HepG2 (cell line): ENCODE measurements around the gene POLA1. TPM values are rescaled to one million over a fixed set of nuclear protein-coding genes. Genes with fewer than 3 reads are reported as not detected.

Source experiments
- ATAC-seq: fragments of 200-7000 bp; cut with Tn5 transposase; 3 replicates; pipeline ENCODE4 v1.9.1; 2020; ENCODE audit warnings: mild to moderate bottlenecking, moderate library complexity
- BruUV-seq: library from RNA; stranded (reverse); fragments of 400-500 nt; replicated peaks from 2 replicates; lab custom pipeline; 2021; lab: Mats Ljungman, UMichigan
- CTCF ChIA-PET: fragments of 300-600 bp; formaldehyde crosslinking; extraction: SDS; loops from one replicate; lab custom pipeline; 2021; ENCODE audit warnings: low total read pairs, inconsistent platforms, low intra/inter-chr PET ratio; lab: Yijun Ruan, JAX
- POLR2A ChIA-PET: fragments of 350-600 bp; sonication (Branson Sonifier 250); formaldehyde crosslinking; loops from one replicate; lab custom pipeline; 2020; ENCODE audit warnings: antibody characterized with exemption, inconsistent platforms; lab: Yijun Ruan, JAX
- DNase-seq: peaks from one replicate; pipeline ENCODE4 v3.0.0-alpha.2; 2015; ENCODE audit warnings: low spot score
- FAIRE-seq: peaks from 3 replicates; lab custom pipeline; 2011; peaks lifted over from hg19 to GRCh38; lab: Jason Lieb, UNC
- H2AFZ ChIP-seq: one replicate; pipeline ENCODE4 v1.6.1; 2011; ENCODE audit warnings: low read length, inconsistent platforms
- H3K27ac ChIP-seq: fragments of 300-600 bp; 3 replicates; pipeline ENCODE4 v1.8.0; 2011; ENCODE audit warnings: mixed run types, mild to moderate bottlenecking, mixed read lengths, low read length, inconsistent platforms; ENCODE audit not compliant: insufficient read depth; ENCODE audit errors: extremely low read length
- H3K27me3 ChIP-seq, 2 experiments: fragments of 200-600 bp in 1 of 2; 2 replicates in 1 of 2; 3 replicates in 1 of 2; pipeline versions ENCODE4 v1.6.0 to v1.8.0; 2011; ENCODE audit warnings: low read length in 2 of 2, mild to moderate bottlenecking in 2 of 2, moderate library complexity in 2 of 2, inconsistent platforms in 1 of 2; ENCODE audit not compliant: insufficient read depth in 2 of 2, control insufficient read depth in 1 of 2
- H3K36me3 ChIP-seq, 2 experiments: fragments of 200-600 bp in 1 of 2; replicated peaks in 1 of 2; 2 replicates in 1 of 2; 3 replicates in 1 of 2; pipeline versions ENCODE4 v1.5.1 to v1.8.0; 2011; ENCODE audit warnings: low read length in 2 of 2, inconsistent platforms in 1 of 2; ENCODE audit not compliant: insufficient read depth in 2 of 2, control insufficient read depth in 1 of 2
- H3K4me1 ChIP-seq: 2 replicates; pipeline ENCODE4 v1.5.1; 2012; ENCODE audit warnings: low read length, inconsistent platforms; ENCODE audit not compliant: insufficient read depth
- H3K4me2 ChIP-seq: 2 replicates; pipeline ENCODE4 v1.6.0; 2011; ENCODE audit warnings: low read depth, low read length, inconsistent platforms
- H3K4me3 ChIP-seq, 3 experiments: fragments of 200-600 bp in 1 of 3; sonication (generic), shearing (Covaris generic) in 1 of 3; replicated peaks in 1 of 3; 2 replicates each; pipeline ENCODE4 v1.5.1; 2011 to 2016; ENCODE audit warnings: low read length in 3 of 3, inconsistent platforms in 2 of 3, low read depth in 2 of 3, mild to moderate bottlenecking in 2 of 3, control low read depth in 1 of 3, mixed read lengths in 1 of 3; ENCODE audit not compliant: insufficient read depth in 1 of 3
- H3K79me2 ChIP-seq: one replicate; pipeline ENCODE4 v1.6.1; 2011; ENCODE audit warnings: low read length, inconsistent platforms; ENCODE audit not compliant: insufficient read depth
- H3K9ac ChIP-seq: 2 replicates; pipeline ENCODE4 v1.6.0; 2011; ENCODE audit warnings: mild to moderate bottlenecking, low read depth, low read length, inconsistent platforms; ENCODE audit not compliant: insufficient read depth
- H3K9me3 ChIP-seq: 2 replicates; pipeline ENCODE4 v1.5.1; 2012; ENCODE audit warnings: mild to moderate bottlenecking, low read length
- H4K20me1 ChIP-seq: 2 replicates; pipeline ENCODE4 v1.6.0; 2011; ENCODE audit warnings: inconsistent platforms, mild to moderate bottlenecking, low read length, moderate library complexity; ENCODE audit not compliant: insufficient read depth
- MTF1 ChIP-seq: sonication (generic); formaldehyde crosslinking; IDR thresholded peaks from 2 replicates; pipeline ENCODE4 v1.5.0; 2020; ENCODE audit warnings: missing genetic modification reagents
- NFKBIZ ChIP-seq: IDR thresholded peaks from 2 replicates; pipeline ENCODE4 v1.6.1; 2018; ENCODE audit warnings: missing genetic modification reagents, missing compliant biosample characterization
- NFYB ChIP-seq: sonication (generic); formaldehyde crosslinking; IDR thresholded peaks from 2 replicates; pipeline ENCODE4 v1.4.0; 2020; ENCODE audit warnings: missing genetic modification reagents
- SPEN ChIP-seq: sonication (generic); formaldehyde crosslinking; IDR thresholded peaks from 2 replicates; pipeline ENCODE4 v1.5.1; 2020; ENCODE audit warnings: low read depth, mild to moderate bottlenecking, missing genetic modification reagents
- SYNCRIP ChIP-seq: fragments of 200-400 bp; formaldehyde crosslinking; IDR thresholded peaks from 2 replicates; pipeline ENCODE4 v1.6.1; 2018; ENCODE audit warnings: mild to moderate bottlenecking, low read depth, low read length; ENCODE audit not compliant: insufficient read depth
- TEAD2 ChIP-seq: sonication (generic); formaldehyde crosslinking; IDR thresholded peaks from 2 replicates; pipeline ENCODE4 v1.9.0; 2021; ENCODE audit warnings: missing genetic modification reagents
- ZNF136 ChIP-seq: sonication (generic); formaldehyde crosslinking; IDR thresholded peaks from 2 replicates; pipeline ENCODE4 v1.8.1; 2022; ENCODE audit warnings: low read depth, mild to moderate bottlenecking, moderate library complexity, missing genetic modification reagents
- ZNF160 ChIP-seq: sonication (generic); formaldehyde crosslinking; IDR thresholded peaks from 2 replicates; pipeline ENCODE4 v1.8.0; 2022; ENCODE audit warnings: mild to moderate bottlenecking, inconsistent platforms, missing genetic modification reagents
- ZNF382 ChIP-seq: sonication (generic); formaldehyde crosslinking; IDR thresholded peaks from 2 replicates; pipeline ENCODE4 v1.5.0; 2020; ENCODE audit warnings: missing genetic modification reagents, mild to moderate bottlenecking, borderline replicate concordance
- ZNF564 ChIP-seq: sonication (generic); formaldehyde crosslinking; IDR thresholded peaks from 2 replicates; pipeline ENCODE4 v1.8.1; 2023; ENCODE audit warnings: mild to moderate bottlenecking, missing genetic modification reagents
- ZNF570 ChIP-seq: sonication (generic); formaldehyde crosslinking; IDR thresholded peaks from 2 replicates; pipeline ENCODE4 v1.4.0; 2020; ENCODE audit warnings: mild to moderate bottlenecking, missing genetic modification reagents, borderline replicate concordance
- WGBS: methylation state at CpG from one replicate; pipeline ENCODE4 v1.1.6; 2017; ENCODE audit warnings: low lambda C conversion rate; 5-methylcytosine and 5-hydroxymethylcytosine counted together
- in situ Hi-C: cut with HindIII; loops from 2 replicates; pipeline ENCODE4 v1.10.0; 2017; ENCODE audit warnings: low pct_unique_long_range_greater_than_20kb; ENCODE audit not compliant: extremely low pct_ligation_motif_present
- intact Hi-C: fragments of 100-400 bp; cut with micrococcal nuclease; formaldehyde crosslinking; loops from one replicate; pipeline ENCODE4 v1.10.0; 2022; ENCODE audit not compliant: unreplicated experiment
- polyA plus RNA-seq, 8 experiments: library from polyadenylated mRNA; depleted of rRNA in 3 of 8; stranded (reverse) in 7 of 8; unstranded in 1 of 8; fragments of >200 nt; fragmentation: Illumina TruSeq in 4 of 8; extraction: Trizol in 4 of 8; gene quantifications; 2 replicates each; pipeline versions ENCODE4 v1.2.1 to v1.2.3, GENCODE V29; 2011 to 2016; ENCODE audit warnings: low read depth in 4 of 8, missing spikeins in 1 of 8, mixed read lengths in 1 of 8; ENCODE audit not compliant: insufficient read depth in 1 of 8
- total RNA-seq, 5 experiments: library from RNA; depleted of rRNA; stranded (reverse); fragments of >200 nt; fragmentation: Illumina TruSeq; extraction: Trizol; gene quantifications; 2 replicates each; pipeline ENCODE4 v1.2.3, GENCODE V29; 2016; ENCODE audit warnings: low read depth in 1 of 5
- TF ChIP-seq, protein P1 (sequence below): IDR thresholded peaks from 2 replicates; pipeline ENCODE4 v1.6.1; 2012; ENCODE audit warnings: low read length, improper control_type of control experiment

The POLA1 gene
- total and polyA plus RNA-seq, 2 of the 13 experiments (the other 11 are each of a cell fraction or from before 2014, with no cell fraction given) = 3.3 to 26.5 TPM

- FAIRE-seq (no peak), DNase-seq (no peak), ATAC-seq (no peak)
- WGBS = 95% methylated on average over 5 of the region's 5 CpGs
- Histone ChIP-seq H3K27ac (no peak overlapping the region), H3K9ac (no peak overlapping the region), H3K36me3 (0 out of 5 replicates have a peak, but pooled peaks cover 0 to 6% of the 10 kb centered on the region in 2 experiments), H3K9me3 (no peaks in the 10 kb centered on the region), H3K4me3 (no peak overlapping the region), H3K4me2 (no peak overlapping the region), H2AFZ (no peak overlapping the region), H3K4me1 (no peaks in the 10 kb centered on the region), H4K20me1 (no peaks in the 10 kb centered on the region), H3K27me3 (no peaks in the 10 kb centered on the region), H3K79me2 (no peaks in the 10 kb centered on the region)
- TF ChIP-seq ZNF136 (CRISPR knock-in tag) (no peak), NFKBIZ (CRISPR knock-in tag) (no peak), TEAD2 (CRISPR knock-in tag) (no peak), SYNCRIP (no peak), NFYB (CRISPR knock-in tag) (no peak), ZNF570 (CRISPR knock-in tag) (no peak), MTF1 (no peak), SPEN (CRISPR knock-in tag) (no peak), ZNF382 (CRISPR knock-in tag) (no peak), ZNF160 (no peak), ZNF564 (CRISPR knock-in tag) (no peak)
- TF ChIP-seq, protein P1, sequence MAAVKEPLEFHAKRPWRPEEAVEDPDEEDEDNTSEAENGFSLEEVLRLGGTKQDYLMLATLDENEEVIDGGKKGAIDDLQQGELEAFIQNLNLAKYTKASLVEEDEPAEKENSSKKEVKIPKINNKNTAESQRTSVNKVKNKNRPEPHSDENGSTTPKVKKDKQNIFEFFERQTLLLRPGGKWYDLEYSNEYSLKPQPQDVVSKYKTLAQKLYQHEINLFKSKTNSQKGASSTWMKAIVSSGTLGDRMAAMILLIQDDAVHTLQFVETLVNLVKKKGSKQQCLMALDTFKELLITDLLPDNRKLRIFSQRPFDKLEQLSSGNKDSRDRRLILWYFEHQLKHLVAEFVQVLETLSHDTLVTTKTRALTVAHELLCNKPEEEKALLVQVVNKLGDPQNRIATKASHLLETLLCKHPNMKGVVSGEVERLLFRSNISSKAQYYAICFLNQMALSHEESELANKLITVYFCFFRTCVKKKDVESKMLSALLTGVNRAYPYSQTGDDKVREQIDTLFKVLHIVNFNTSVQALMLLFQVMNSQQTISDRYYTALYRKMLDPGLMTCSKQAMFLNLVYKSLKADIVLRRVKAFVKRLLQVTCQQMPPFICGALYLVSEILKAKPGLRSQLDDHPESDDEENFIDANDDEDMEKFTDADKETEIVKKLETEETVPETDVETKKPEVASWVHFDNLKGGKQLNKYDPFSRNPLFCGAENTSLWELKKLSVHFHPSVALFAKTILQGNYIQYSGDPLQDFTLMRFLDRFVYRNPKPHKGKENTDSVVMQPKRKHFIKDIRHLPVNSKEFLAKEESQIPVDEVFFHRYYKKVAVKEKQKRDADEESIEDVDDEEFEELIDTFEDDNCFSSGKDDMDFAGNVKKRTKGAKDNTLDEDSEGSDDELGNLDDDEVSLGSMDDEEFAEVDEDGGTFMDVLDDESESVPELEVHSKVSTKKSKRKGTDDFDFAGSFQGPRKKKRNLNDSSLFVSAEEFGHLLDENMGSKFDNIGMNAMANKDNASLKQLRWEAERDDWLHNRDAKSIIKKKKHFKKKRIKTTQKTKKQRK = no peak
- in situ Hi-C loops = no loop called here
- ChIA-PET CTCF (no interaction called here), POLR2A (no interaction called here)
- intact Hi-C loops = no loop called here
- no TSS peak for BruUV-seq
Observed at GRCh38 chrX:24842486-24842885, 148.8 kb downstream of the POLA1 start.
